Measurements from ENCODE around the gene NELFB.
"Not testable (repeated sequence)": the region's sequence is repeated elsewhere in the genome, so short reads cannot be mapped to it uniquely, and the experiment has no call there.

The NELFB gene

DNA sequence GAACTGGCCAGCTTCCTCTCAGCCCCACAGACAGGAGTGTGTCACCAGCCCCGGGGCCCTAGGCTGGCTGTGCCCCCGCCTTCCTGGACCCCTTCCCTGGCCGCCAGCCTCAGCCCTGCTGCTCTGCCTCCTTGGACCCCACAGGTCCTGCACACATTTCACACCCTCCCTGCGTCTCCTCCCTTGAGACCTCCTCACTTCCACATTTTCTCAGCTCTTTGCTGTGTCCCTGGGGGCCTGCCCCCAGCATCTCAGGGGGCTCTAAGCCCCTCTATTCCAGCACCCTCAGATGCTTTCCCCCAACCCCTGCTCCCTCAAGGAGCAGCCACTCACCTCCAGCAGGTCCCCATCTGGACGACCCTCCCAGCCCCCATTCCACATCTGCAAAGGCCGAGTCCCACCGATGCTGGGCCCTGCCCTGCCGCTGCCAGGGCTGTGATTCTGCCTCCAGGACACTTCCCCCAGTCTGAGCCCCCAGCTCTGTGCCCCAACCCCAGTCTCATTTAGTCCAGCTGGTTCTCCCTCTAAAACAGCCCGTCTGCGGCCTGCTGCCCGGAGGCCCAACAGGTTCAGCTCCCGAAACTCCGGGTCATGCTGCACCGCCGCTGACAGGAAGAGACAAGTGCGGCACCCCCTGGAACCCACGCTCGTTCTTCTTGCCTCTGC is 20.2 kb upstream of the NELFB start:
- DNase-seq (ENCODE audit: low spot score), result no peak

DNA sequence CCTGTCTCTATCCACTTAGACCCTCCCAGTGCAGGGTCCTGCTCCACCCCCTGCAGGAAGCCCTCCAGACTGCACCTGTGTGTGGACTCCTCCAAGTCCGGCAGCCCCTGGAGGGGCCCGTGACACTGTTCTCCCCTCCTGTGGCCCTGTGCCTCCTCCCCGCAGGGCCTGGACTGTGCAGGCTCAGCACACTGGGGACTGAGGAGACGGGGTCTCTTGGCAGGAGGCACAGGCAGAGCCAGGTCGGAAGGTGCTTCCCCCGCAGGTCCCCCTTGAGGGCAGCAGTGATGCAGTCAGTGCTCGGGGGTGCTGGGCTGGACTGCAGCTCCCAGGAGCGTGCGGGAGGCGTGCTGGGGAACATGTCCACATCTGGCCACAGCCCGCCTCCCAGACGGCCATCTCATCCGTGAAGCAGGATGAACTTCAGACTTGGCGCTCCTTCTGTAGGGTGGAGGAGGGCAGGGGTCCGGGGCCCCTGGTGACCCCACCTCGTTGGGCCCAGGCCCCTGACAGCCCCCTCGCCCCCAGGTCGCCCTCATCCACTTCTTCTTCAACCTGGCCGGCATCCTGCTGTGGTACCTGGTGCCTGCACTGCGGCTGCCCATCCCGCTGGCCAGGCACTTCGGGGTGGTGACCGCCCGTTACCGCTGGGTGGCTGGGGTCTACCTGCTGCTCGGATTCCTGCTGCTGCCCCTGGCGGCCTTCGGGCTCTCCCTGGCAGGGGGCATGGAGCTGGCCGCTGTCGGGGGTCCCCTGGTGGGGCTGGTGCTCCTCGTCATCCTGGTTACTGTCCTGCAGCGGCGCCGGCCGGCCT is 19.5 kb upstream of the NELFB start:
- no peak for DNase-seq (ENCODE audit: low spot score)

DNA sequence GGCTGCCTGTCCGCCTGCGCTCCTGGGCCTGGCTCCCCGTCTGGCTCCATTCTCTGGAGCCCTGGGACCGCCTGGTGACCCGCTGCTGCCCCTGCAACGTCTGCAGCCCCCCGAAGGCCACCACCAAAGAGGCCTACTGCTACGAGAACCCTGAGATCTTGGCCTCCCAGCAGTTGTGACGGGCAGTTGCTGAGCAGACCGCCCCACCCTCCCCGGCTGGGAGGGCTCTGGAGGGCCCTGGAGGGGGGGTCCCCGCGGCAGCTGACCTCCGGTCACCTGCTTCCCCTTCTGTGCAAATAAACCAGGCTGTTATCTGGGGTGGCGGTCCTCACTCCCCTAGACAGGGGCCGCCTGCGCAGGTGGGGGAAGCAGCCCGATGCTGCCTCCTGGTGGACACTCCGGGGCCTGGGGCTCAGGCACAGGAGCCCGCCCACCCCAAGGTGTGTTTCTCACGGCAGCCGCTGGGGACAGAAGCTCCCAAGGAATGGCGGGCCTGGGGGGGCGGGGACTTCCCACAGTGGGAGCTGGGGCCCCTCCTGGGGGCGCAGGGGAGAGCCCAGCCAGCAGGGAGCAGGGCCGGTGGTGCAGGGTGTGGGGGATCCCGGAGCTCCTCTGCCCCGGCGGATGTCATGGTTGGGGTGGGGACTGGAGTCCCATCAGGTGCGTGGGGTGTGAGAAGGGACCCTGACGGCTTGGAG is 18.7 kb upstream of the NELFB start:
- peak; percentile 83 for DNase-seq (ENCODE audit: low spot score)

- no peak for DNase-seq (ENCODE audit: low spot score)
These were observed 18.1 kb upstream of the NELFB start for GRCh38 chr9:137236936-137237421.

DNA sequence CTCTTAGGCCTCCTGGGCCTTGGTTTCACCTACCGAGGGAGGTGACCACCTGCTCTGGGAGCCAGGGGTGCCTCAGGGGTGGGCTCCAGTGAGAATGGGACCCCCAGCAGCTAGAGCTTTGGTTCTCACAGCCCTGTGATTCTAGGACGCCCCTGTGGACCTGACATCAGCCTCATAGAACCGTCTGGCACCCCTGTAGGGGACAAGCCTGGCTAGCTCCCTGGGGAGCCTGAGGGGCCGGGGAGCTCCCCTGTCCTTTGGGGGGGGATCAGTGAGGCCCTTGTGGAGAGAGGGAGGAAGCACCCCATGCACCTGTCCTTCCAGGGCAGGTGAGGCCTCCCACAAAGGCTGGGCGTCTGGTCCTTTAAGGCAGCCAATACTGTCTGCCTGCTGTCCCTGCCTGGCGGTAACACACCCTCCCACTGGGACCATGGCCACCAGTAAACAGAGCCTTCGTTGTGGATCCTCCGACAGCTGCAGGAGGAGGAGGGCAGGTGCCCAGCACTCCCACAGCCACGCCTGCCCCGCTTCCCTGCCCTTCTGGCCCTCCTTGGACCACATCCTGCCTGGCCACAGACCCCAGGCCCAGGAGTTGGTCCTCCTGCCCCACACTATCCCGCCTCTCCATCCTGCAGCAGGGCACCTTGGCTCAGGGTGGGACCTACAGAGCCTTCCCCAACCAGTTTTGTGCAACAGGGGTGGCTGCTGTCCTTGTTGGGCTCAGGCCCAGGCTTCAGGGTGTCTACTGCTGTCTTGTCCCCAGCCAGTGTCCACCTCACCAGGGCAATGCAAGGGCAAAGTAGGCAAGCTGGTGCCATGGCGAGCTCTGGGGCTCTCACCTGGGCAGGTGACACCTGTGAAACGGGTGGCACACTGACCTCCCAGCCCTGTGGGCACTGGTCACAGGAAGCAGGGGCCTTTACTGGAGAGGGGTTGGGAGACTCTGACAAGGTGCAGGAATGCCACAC is 17.1 kb upstream of the NELFB start:
- DNase-seq (ENCODE audit: low spot score), result peak; percentile 89

- not testable (repeated sequence) for DNase-seq (ENCODE audit: low spot score)
These were observed 15.5 kb upstream of the NELFB start for GRCh38 chr9:137239541-137240200.

GRCh38 chr9:137240318-137240840 is 14.7 kb upstream of the NELFB start:
- peak; percentile 86 for DNase-seq (ENCODE audit: low spot score)

DNA sequence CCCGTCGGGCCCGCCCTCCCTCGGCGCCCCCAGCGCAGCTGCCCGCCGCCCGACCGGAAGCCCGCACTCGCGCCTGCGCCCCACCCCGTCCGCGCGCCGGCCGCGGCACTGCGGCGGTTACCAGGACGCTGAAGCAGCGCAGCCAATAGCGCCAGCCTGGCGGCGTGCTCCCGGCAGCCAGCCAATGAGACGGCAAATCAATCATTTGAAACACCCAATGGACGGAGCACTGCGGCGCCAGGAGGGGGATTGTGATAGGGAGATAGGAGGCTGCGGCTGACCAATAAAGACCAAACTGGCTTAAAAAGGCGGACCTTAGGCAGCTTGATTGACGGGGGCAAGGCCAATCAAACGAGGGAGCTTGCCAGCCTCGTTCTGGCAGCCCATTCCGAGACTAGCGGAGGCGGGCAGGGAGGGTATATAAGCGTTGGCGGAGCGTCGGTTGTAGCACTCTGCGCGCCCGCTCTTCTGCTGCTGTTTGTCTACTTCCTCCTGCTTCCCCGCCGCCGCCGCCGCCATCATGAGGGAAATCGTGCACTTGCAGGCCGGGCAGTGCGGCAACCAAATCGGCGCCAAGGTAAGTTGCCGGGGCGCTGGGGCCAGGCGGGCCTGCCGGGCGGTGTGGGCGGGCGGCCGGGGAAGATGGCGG is 14.2 kb upstream of the NELFB start, which contains the start of gene TUBB4B:
TSS of gene TUBB4B (plus strand) at position 447 of the 649 bp plus-strand sequence. CDS start at position 521, 74 bp downstream.
- peak; percentile 100 for DNase-seq (ENCODE audit: low spot score)

GRCh38 chr9:137241490-137242268 is 13.4 kb upstream of the NELFB start:
- no peak for DNase-seq (ENCODE audit: low spot score)

DNA sequence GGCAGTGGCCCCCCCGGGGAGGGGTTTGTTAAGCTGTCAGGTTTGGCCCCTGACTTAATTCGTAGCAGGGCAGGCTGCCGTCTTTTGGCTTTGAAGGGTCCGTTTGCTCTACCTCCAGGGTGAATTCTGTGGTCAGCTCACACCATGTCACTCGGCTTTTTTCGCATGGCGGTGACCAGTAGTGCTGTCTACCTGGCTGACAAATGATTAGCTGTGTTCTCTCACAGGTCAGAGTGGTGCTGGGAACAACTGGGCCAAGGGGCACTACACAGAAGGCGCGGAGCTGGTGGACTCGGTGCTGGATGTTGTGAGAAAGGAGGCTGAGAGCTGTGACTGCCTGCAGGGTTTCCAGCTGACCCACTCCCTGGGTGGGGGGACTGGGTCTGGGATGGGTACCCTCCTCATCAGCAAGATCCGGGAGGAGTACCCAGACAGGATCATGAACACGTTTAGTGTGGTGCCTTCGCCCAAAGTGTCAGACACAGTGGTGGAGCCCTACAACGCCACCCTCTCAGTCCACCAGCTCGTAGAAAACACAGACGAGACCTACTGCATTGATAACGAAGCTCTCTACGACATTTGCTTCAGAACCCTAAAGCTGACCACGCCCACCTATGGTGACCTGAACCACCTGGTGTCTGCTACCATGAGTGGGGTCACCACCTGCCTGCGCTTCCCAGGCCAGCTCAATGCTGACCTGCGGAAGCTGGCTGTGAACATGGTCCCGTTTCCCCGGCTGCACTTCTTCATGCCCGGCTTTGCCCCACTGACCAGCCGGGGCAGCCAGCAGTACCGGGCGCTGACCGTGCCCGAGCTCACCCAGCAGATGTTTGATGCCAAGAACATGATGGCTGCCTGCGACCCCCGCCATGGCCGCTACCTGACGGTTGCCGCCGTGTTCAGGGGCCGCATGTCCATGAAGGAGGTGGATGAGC is 12.6 kb upstream of the NELFB start:
- DNase-seq (ENCODE audit: low spot score), result no peak

GRCh38 chr9:137243266-137243625 is 11.9 kb upstream of the NELFB start:
- not testable (repeated sequence) for DNase-seq (ENCODE audit: low spot score)

DNA sequence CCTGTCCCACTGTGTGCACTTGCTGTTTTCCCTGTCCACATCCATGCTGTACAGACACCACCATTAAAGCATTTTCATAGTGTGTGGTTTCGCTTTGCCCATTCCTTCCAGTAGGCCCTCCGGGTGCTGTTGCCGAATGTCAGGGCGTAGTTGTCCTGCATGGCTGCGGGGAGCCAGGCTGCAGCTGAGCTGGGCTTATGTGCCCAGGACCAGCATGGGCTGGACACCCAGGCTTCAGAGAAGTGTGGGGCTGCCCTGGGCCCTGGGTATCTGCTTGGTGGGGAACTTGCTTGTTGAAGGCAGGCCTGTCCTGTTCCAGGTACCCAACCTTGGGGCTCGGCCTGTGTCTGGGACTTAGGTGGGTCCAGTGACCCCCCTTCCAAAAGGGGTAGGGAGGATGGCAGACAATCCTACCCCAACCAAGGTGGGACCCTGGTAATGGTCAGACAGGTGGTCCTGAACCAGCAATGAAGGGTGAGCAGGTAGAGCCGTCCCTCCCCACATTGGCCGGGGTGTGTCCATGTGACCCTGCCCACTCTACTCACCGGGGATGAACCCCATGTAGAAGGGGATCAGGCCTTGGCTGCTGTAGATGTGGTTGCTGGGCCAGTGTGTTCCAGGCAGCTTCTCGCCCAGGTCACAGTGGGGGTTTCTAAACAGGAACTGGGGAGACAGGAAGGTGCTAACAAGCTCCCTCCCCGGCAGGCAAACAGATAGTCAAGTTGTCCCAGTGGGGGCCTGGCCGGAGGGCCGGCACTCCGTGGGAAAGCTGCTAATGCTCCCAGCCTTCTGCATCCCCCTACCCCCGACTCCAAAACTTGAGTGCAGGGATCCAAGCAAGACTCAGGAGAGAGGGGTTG is 11.3 kb upstream of the NELFB start:
- DNase-seq (ENCODE audit: low spot score), result no peak

DNA sequence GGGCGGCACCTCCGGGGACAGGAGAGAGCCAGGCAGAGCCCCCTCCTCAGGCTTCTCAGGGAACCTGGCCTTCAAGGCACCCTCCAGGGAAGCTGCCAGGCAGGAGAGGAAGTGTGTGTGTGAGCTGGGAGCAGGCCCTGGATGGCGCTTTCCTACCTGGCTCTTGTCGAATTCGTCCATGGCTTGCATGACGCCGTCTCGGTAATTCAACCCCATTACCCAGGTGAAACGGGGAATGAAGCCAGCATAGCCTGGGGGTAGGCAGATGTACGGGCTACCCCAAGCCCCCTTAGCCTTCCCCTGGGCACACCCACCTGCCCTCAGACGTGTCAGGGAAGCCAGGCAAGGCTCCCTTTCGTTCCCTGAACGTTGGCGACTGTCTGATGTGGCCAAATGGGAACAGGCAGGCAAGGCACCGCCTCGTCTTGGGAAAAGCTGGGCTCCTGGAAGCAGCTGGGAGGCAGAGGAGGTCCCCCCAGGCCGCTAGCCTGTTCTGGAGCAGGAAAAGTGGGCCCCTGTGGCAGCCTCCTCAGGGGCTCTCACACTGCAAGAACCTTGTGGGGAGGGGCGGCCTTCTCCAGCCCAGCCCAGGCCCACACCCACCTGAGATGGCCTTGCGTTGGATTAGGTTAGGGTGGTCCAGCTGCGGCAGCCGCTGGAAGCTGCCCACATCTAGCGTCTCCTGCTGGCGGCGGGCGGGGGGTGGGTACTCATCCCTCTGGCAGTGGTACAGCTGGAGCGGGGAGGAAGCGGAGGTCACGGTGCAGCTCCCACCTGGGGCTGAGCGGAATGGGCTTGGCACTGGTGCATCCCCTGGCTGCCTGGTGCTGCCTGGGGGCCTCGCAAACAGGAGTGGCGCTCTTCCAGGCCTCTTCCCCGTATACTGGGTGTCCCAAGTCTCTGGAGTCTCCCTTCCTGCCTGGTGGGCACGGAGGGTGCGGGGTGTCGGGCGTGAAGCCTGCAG is 10.4 kb upstream of the NELFB start:
- DNase-seq (ENCODE audit: low spot score), result no peak

- no peak for DNase-seq (ENCODE audit: low spot score)
These were observed 9.4 kb upstream of the NELFB start for GRCh38 chr9:137245450-137246421.

Measured in Ammon's horn (tissue), 1 donor.